H9 (cell line): ENCODE data around the gene SERPINB11. TPM values are rescaled to one million over a fixed set of nuclear protein-coding genes. Genes with fewer than 3 reads are reported as not detected.
"Not testable (repeated sequence)": the region's sequence is repeated elsewhere in the genome, so short reads cannot be mapped to it uniquely, and the experiment has no call there.

Experiments
- DNase-seq: peaks from one replicate; pipeline ENCODE4 v3.0.0-alpha.2; 2017
- H2AFZ ChIP-seq: one replicate; pipeline ENCODE4 v1.6.1; 2013; ENCODE audit warnings: mild to moderate bottlenecking, low read length, control low read depth, moderate library complexity
- H2AK5ac ChIP-seq: 2 replicates; pipeline ENCODE4 v1.6.1; 2013; ENCODE audit warnings: low read length, control low read depth, mixed read lengths; ENCODE audit not compliant: insufficient read length
- H2BK120ac ChIP-seq: one replicate; pipeline ENCODE4 v1.6.1; 2013; ENCODE audit warnings: low read depth, mild to moderate bottlenecking, low read length, control low read depth, inconsistent platforms; ENCODE audit not compliant: poor library complexity, severe bottlenecking
- H2BK12ac ChIP-seq: 2 replicates; pipeline ENCODE4 v1.6.1; 2013; ENCODE audit warnings: low read length, control low read depth, mixed read lengths, low read depth; ENCODE audit not compliant: insufficient read length
- H2BK15ac ChIP-seq: 2 replicates; pipeline ENCODE4 v1.6.1; 2013; ENCODE audit warnings: low read depth, low read length, control low read depth
- H2BK20ac ChIP-seq: one replicate; pipeline ENCODE4 v1.6.1; 2013; ENCODE audit warnings: low read depth, mild to moderate bottlenecking, low read length, control low read depth, inconsistent platforms; ENCODE audit not compliant: poor library complexity, severe bottlenecking
- H2BK5ac ChIP-seq: 2 replicates; pipeline ENCODE4 v1.6.1; 2013; ENCODE audit warnings: low read length, control low read depth, mixed read lengths; ENCODE audit not compliant: insufficient read length
- H3K14ac ChIP-seq: 2 replicates; pipeline ENCODE4 v1.6.1; 2013; ENCODE audit warnings: low read length, control low read depth; ENCODE audit not compliant: insufficient read depth
- H3K18ac ChIP-seq: 2 replicates; pipeline ENCODE4 v1.6.1; 2013; ENCODE audit warnings: low read depth, mild to moderate bottlenecking, mixed read lengths, low read length, control low read depth; ENCODE audit not compliant: insufficient read length
- H3K23ac ChIP-seq: 2 replicates; pipeline ENCODE4 v1.6.1; 2013; ENCODE audit warnings: low read length, control low read depth, mixed read lengths, low read depth; ENCODE audit not compliant: insufficient read length
- H3K23me2 ChIP-seq: 2 replicates; pipeline ENCODE4 v1.6.1; 2013; ENCODE audit warnings: low read depth, mild to moderate bottlenecking, mixed read lengths, low read length, control low read depth; ENCODE audit not compliant: insufficient read length, poor library complexity, severe bottlenecking
- H3K27ac ChIP-seq: 2 replicates; pipeline ENCODE4 v1.5.1; 2013; ENCODE audit warnings: low read length, control low read depth, mixed read lengths, low read depth; ENCODE audit not compliant: insufficient read length
- H3K27me3 ChIP-seq: 2 replicates; pipeline ENCODE4 v1.6.1; 2013; ENCODE audit warnings: low read length, control low read depth, inconsistent platforms; ENCODE audit not compliant: insufficient read depth
- H3K4ac ChIP-seq: 2 replicates; pipeline ENCODE4 v1.6.1; 2013; ENCODE audit warnings: low read depth, mild to moderate bottlenecking, control low read depth, inconsistent platforms, low read length, moderate library complexity
- H3K4me1 ChIP-seq: 2 replicates; pipeline ENCODE4 v1.6.1; 2013; ENCODE audit warnings: low read length, control low read depth, inconsistent platforms; ENCODE audit not compliant: insufficient read depth
- H3K4me2 ChIP-seq: 2 replicates; pipeline ENCODE4 v1.6.1; 2013; ENCODE audit warnings: low read length, control low read depth, mixed read lengths; ENCODE audit not compliant: insufficient read length, insufficient read depth
- H3K56ac ChIP-seq: 2 replicates; pipeline ENCODE4 v1.6.1; 2013; ENCODE audit warnings: low read depth, mild to moderate bottlenecking, mixed read lengths, low read length, control low read depth; ENCODE audit not compliant: insufficient read length
- H3K79me1 ChIP-seq: 2 replicates; pipeline ENCODE4 v1.6.1; 2013; ENCODE audit warnings: low read depth, mild to moderate bottlenecking, moderate library complexity, low read length, control low read depth, inconsistent platforms; ENCODE audit not compliant: insufficient read depth, poor library complexity, severe bottlenecking
- H3K79me2 ChIP-seq: 2 replicates; pipeline ENCODE4 v1.6.1; 2013; ENCODE audit warnings: low read length, control low read depth, inconsistent platforms; ENCODE audit not compliant: insufficient read depth
- H3K9ac ChIP-seq: 2 replicates; pipeline ENCODE4 v1.6.1; 2013; ENCODE audit warnings: low read length, control low read depth, mixed read lengths; ENCODE audit not compliant: insufficient read length; ENCODE audit errors: extremely low read depth
- H3K9me3 ChIP-seq: one replicate; pipeline ENCODE4 v1.6.1; 2013; ENCODE audit warnings: low read depth, low read length, inconsistent platforms; ENCODE audit not compliant: control insufficient read depth
- H3T11ph ChIP-seq: one replicate; pipeline ENCODE4 v1.6.1; 2013; ENCODE audit warnings: mild to moderate bottlenecking, low read length, control low read depth, inconsistent platforms
- H4K20me1 ChIP-seq: one replicate; pipeline ENCODE4 v1.6.1; 2013; ENCODE audit not compliant: control insufficient read depth, insufficient read length, insufficient read depth
- H4K5ac ChIP-seq: 2 replicates; pipeline ENCODE4 v1.6.1; 2013; ENCODE audit warnings: low read depth, mild to moderate bottlenecking, mixed read lengths, low read length, control low read depth; ENCODE audit not compliant: insufficient read length
- H4K8ac ChIP-seq: replicated peaks from 2 replicates; pipeline ENCODE4 v1.6.1; 2013; ENCODE audit warnings: low read length, control low read depth, mixed read lengths, low read depth; ENCODE audit not compliant: insufficient read length
- H4K91ac ChIP-seq: 2 replicates; pipeline ENCODE4 v1.6.1; 2013; ENCODE audit warnings: low read depth, mild to moderate bottlenecking, moderate library complexity, mixed read lengths, low read length, control low read depth; ENCODE audit not compliant: insufficient read length
- H3K27ac Mint-ChIP-seq, 3 experiments: 2 replicates in 2 of 3; 3 replicates in 1 of 3; pipeline ENCODE4 v1.8.0; 2020 to 2021; ENCODE audit warnings: mixed read lengths in 3 of 3, mild to moderate bottlenecking in 1 of 3, moderate library complexity in 1 of 3
- H3K27me3 Mint-ChIP-seq: 2 replicates; pipeline ENCODE4 v1.8.0; 2021; ENCODE audit warnings: low read depth, mild to moderate bottlenecking, moderate library complexity, mixed read lengths
- H3K36me3 Mint-ChIP-seq, 3 experiments: 2 replicates in 2 of 3; 3 replicates in 1 of 3; pipeline ENCODE4 v1.8.0; 2020 to 2021; ENCODE audit warnings: low read depth in 3 of 3, mixed read lengths in 3 of 3; ENCODE audit not compliant: insufficient read depth in 1 of 3
- H3K4me1 Mint-ChIP-seq, 2 experiments: 2 replicates each; pipeline ENCODE4 v1.8.0; 2020; ENCODE audit warnings: mixed read lengths in 2 of 2
- H3K4me3 Mint-ChIP-seq, 2 experiments: 2 replicates in 1 of 2; 3 replicates in 1 of 2; pipeline ENCODE4 v1.8.0; 2020 to 2021; ENCODE audit warnings: mild to moderate bottlenecking in 2 of 2, mixed read lengths in 2 of 2, moderate library complexity in 1 of 2
- H3K9me3 Mint-ChIP-seq, 2 experiments: 2 replicates in 1 of 2; 3 replicates in 1 of 2; pipeline ENCODE4 v1.8.0; 2020; ENCODE audit warnings: mild to moderate bottlenecking in 2 of 2, mixed read lengths in 2 of 2, moderate library complexity in 1 of 2
- WGBS: extraction: QIAGEN DNeasy Blood & Tissue Kit; methylation state at CpG from one replicate; pipeline ENCODE4 v1.1.7; 2013; ENCODE audit warnings: missing lambda C conversion rate, low lambda C conversion rate, mixed read lengths; ENCODE audit not compliant: insufficient read length; ENCODE audit errors: extremely low coverage; 5-methylcytosine and 5-hydroxymethylcytosine counted together
- long read RNA-seq: library from polyadenylated mRNA; unstranded; transcript quantifications from one replicate; pipeline ENCODE4 v2.0.0, GENCODE V29; 2020
- total RNA-seq: library from RNA; stranded (reverse); gene quantifications from 2 replicates; pipeline ENCODE4 v1.2.1, GENCODE V29; 2021
- TF ChIP-seq, protein P1 (sequence below): fragments of 200-600 bp; sonication (generic); conservative IDR thresholded peaks from 3 replicates; pipeline ENCODE4 v1.8.0; 2021; ENCODE audit warnings: antibody characterized with exemption, mild to moderate bottlenecking

SERPINB11 gene, protein sequence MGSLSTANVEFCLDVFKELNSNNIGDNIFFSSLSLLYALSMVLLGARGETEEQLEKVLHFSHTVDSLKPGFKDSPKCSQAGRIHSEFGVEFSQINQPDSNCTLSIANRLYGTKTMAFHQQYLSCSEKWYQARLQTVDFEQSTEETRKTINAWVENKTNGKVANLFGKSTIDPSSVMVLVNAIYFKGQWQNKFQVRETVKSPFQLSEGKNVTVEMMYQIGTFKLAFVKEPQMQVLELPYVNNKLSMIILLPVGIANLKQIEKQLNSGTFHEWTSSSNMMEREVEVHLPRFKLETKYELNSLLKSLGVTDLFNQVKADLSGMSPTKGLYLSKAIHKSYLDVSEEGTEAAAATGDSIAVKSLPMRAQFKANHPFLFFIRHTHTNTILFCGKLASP
- total RNA-seq = not detected in 2 replicates
- long read RNA-seq = 0 reads

DNA sequence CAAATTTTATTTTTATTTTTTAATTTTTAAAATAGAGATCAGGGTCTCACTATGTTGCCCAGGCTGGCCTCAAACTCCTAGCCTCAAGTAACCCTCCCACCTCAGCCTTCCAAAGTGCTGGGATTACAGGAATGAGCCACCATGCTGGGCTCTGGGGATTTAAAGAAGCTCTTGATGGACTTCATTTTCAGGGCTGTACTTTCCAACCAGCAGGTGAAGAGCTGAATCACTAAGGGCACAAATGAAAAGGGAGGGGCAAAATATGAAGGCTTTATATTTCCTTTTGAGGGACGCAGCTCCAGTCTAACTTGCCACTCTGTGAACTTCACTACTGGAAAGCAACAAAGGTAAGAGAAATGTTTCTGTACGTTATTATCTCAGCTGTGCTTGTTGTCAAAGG is at the start of gene SERPINB11:
Gene SERPINB11, plus strand, starts transcription at position 301 of the 400 bp plus-strand sequence. CDS start 7,234 bp downstream, outside the sequence.
- no CpG with 5 or more reads among the region's 2 CpGs for WGBS
- H2BK120ac ChIP-seq = no peak within 1 kb of the TSS
- Mint-ChIP-seq H3K4me1 (no peaks in the 10 kb centered on the region), H3K4me3 (no peak within 1 kb of the TSS), H3K27ac (no peak within 1 kb of the TSS), H3K36me3 (no peaks in the 10 kb centered on the region), H3K9me3 (no peaks in the 10 kb centered on the region), H3K27me3 (no peaks in the 10 kb centered on the region; the same call in 1 of the 2 replicates)
- no peak within 1 kb of the TSS for H2BK5ac ChIP-seq
- no peaks in the 10 kb centered on the region for H3K9me3 ChIP-seq
- no peaks in the 10 kb centered on the region for H4K20me1 ChIP-seq
- H3K14ac ChIP-seq = no peak within 1 kb of the TSS
- no peaks in the 10 kb centered on the region for H3K4me1 ChIP-seq
- no peaks in the 10 kb centered on the region for H3K23me2 ChIP-seq
- no peaks in the 10 kb centered on the region for H3K79me1 ChIP-seq
- no peak within 1 kb of the TSS for H3K23ac ChIP-seq
- TF ChIP-seq, protein P1, sequence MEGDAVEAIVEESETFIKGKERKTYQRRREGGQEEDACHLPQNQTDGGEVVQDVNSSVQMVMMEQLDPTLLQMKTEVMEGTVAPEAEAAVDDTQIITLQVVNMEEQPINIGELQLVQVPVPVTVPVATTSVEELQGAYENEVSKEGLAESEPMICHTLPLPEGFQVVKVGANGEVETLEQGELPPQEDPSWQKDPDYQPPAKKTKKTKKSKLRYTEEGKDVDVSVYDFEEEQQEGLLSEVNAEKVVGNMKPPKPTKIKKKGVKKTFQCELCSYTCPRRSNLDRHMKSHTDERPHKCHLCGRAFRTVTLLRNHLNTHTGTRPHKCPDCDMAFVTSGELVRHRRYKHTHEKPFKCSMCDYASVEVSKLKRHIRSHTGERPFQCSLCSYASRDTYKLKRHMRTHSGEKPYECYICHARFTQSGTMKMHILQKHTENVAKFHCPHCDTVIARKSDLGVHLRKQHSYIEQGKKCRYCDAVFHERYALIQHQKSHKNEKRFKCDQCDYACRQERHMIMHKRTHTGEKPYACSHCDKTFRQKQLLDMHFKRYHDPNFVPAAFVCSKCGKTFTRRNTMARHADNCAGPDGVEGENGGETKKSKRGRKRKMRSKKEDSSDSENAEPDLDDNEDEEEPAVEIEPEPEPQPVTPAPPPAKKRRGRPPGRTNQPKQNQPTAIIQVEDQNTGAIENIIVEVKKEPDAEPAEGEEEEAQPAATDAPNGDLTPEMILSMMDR = no peak
- H2AFZ ChIP-seq = no peak within 1 kb of the TSS
- H3T11ph ChIP-seq = no peak within 1 kb of the TSS
- H3K18ac ChIP-seq = no peak within 1 kb of the TSS
- no peak within 1 kb of the TSS for H4K5ac ChIP-seq
- no peaks in the 10 kb centered on the region for H3K27me3 ChIP-seq
- no peak within 1 kb of the TSS for H3K4me2 ChIP-seq
- no peak within 1 kb of the TSS for H3K9ac ChIP-seq
- DNase-seq = no peak
- H2BK12ac ChIP-seq = no peak within 1 kb of the TSS
- H2AK5ac ChIP-seq = no peak within 1 kb of the TSS
- H2BK15ac ChIP-seq = no peak within 1 kb of the TSS
- no peaks in the 10 kb centered on the region for H3K79me2 ChIP-seq
- H4K91ac ChIP-seq = no peak within 1 kb of the TSS
- H2BK20ac ChIP-seq = no peak within 1 kb of the TSS
- no peak within 1 kb of the TSS for H3K56ac ChIP-seq
- H3K4ac ChIP-seq = no peak within 1 kb of the TSS
- H3K27ac ChIP-seq = no peak within 1 kb of the TSS
- H4K8ac ChIP-seq = no peak within 1 kb of the TSS

DNA sequence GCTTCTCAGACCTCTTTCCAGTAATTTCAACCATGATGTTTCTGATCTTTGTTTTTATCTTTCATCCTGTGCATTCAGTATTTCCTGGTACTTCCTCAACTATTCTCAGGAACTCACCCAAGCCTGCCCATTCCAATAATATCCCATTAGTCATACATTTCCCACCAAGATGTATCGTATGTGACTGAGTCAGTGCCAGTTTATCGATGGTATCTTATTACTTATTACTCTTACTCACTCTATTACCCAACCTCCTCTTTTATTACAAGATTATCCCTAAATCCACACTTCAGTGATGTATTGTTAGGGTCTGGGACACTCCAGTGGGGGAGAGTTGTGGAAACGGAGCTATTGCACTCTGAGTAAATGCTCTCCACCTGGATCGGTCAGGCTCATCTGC is 43.8 kb upstream of the SERPINB11 start:
- not testable (repeated sequence) for H3K56ac ChIP-seq, H2AK5ac ChIP-seq, H3K9me3 ChIP-seq, H2AFZ ChIP-seq, H2BK5ac ChIP-seq, H3K9me3 Mint-ChIP-seq, H3K14ac ChIP-seq, H3K4ac ChIP-seq, H3K36me3 Mint-ChIP-seq, H3K79me1 ChIP-seq, H3K4me3 Mint-ChIP-seq, H3K27ac ChIP-seq, H2BK12ac ChIP-seq, H3K27me3 ChIP-seq, H3T11ph ChIP-seq, H4K5ac ChIP-seq, DNase-seq, H4K20me1 ChIP-seq, H4K91ac ChIP-seq, H3K27ac Mint-ChIP-seq, H2BK15ac ChIP-seq, H3K4me2 ChIP-seq, H3K23ac ChIP-seq, H2BK120ac ChIP-seq, H3K4me1 ChIP-seq, H3K27me3 Mint-ChIP-seq, H4K8ac ChIP-seq, H2BK20ac ChIP-seq, H3K23me2 ChIP-seq, H3K18ac ChIP-seq, H3K79me2 ChIP-seq, H3K9ac ChIP-seq
- H3K4me1 Mint-ChIP-seq = peaks cover 7 to 14% of the 10 kb centered on the region in 2 experiments
- WGBS = no CpG with 5 or more reads among the region's 4 CpGs
